Natural killer cell (primary cell): ENCODE results near the gene SIGLEC6. TPM values are rescaled to one million over a fixed set of nuclear protein-coding genes. Genes with fewer than 3 reads are reported as not detected.

Experiments used
- ATAC-seq, 3 donors: fragments of 150-1000 bp in 2 of 3; fragments of 200-7000 bp in 1 of 3; cut with Tn5 transposase; 1 replicate in 1 of 3; 2 replicates in 2 of 3; pipeline ENCODE4 v1.10.0; 2021; ENCODE audit warnings: mild to moderate bottlenecking in 2 of 3, moderate library complexity in 2 of 3
- DNase-seq, 2 donors: peaks; one replicate each; pipeline versions ENCODE4 v3.0.0 to v3.0.0-alpha.2; 2013 to 2021; ENCODE audit warnings: mixed read lengths in 1 of 2
- H3K27ac ChIP-seq: one replicate; pipeline ENCODE4 v1.5.1; 2013; ENCODE audit warnings: mild to moderate bottlenecking, low read length
- H3K27me3 ChIP-seq: one replicate; pipeline ENCODE4 v1.6.1; 2013; ENCODE audit warnings: low read length; ENCODE audit not compliant: control insufficient read depth, insufficient read depth
- H3K36me3 ChIP-seq: one replicate; pipeline ENCODE4 v1.6.1; 2013; ENCODE audit warnings: low read length; ENCODE audit not compliant: control insufficient read depth, insufficient read depth
- H3K4me1 ChIP-seq: one replicate; pipeline ENCODE4 v1.6.1; 2013; ENCODE audit warnings: low read length; ENCODE audit not compliant: control insufficient read depth, insufficient read depth
- H3K4me3 ChIP-seq: one replicate; pipeline ENCODE4 v1.5.1; 2013; ENCODE audit warnings: low read length
- H3K9me3 ChIP-seq: one replicate; pipeline ENCODE4 v1.6.1; 2013; ENCODE audit warnings: low read length; ENCODE audit not compliant: control insufficient read depth, insufficient read depth
- H3K27ac Mint-ChIP-seq, 2 donors: one replicate each; pipeline ENCODE4 v1.8.0; 2022; ENCODE audit warnings: mild to moderate bottlenecking in 2 of 2, mixed read lengths in 2 of 2, moderate library complexity in 1 of 2
- H3K27me3 Mint-ChIP-seq, 2 donors: one replicate each; pipeline ENCODE4 v1.8.0; 2022; ENCODE audit warnings: low read depth in 2 of 2, mixed read lengths in 2 of 2
- H3K36me3 Mint-ChIP-seq: one replicate; pipeline ENCODE4 v1.8.0; 2022; ENCODE audit warnings: mixed read lengths
- H3K4me1 Mint-ChIP-seq, 2 donors: one replicate each; pipeline ENCODE4 v1.8.0; 2022; ENCODE audit warnings: mixed read lengths in 2 of 2
- H3K4me3 Mint-ChIP-seq: one replicate; pipeline ENCODE4 v1.8.0; 2022; ENCODE audit warnings: mild to moderate bottlenecking, moderate library complexity, mixed read lengths
- H3K9me3 Mint-ChIP-seq, 2 donors: one replicate each; pipeline ENCODE4 v1.8.0; 2022; ENCODE audit warnings: mixed read lengths in 2 of 2
- WGBS: methylation state at CpG from one replicate; pipeline ENCODE4 v1.1.7; 2013; ENCODE audit warnings: missing lambda C conversion rate; ENCODE audit not compliant: insufficient coverage; 5-methylcytosine and 5-hydroxymethylcytosine counted together
- intact Hi-C: fragments of 100-400 bp; cut with micrococcal nuclease; formaldehyde crosslinking; loops from one replicate; pipeline ENCODE4 v1.14.2; 2022
- total RNA-seq, 4 donors: library from RNA; stranded (reverse); fragments of 120-200 nt in 1 of 4; gene quantifications; one replicate each; pipeline versions ENCODE4 v1.2.3 to v1.2.4, GENCODE V29; 2013 to 2022
- TF ChIP-seq, protein P1 (sequence below): fragments of 200-600 bp; IDR thresholded peaks from one replicate; pipeline ENCODE4 v1.8.0; 2022; ENCODE audit warnings: antibody characterized with exemption

Gene SIGLEC6
- total RNA-seq, 3 donors from 2014 or later (not counting 1 experiment from before 2014, with no cell fraction given), result 0.25 to 2.4 (median 0.59) TPM

DNA sequence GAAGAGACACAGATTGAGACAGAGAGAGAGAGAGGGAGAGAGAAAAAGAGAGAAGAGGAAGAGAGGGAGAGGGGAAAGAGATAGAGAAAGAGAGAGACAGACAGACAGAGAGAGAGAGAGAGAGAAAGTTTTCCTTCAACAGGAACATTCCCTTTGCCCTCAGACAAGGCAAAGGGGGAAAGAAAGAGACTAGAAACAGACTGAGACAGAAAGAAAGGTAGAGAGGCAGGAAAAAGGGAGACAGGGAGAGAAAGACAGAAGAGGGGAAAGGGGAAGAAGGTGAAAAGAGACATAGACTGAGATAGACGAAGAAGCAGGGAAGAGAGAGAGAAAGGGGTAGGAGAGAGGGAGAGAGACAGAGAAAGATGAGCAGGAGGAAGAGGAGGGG lies 21.1 kb upstream of the SIGLEC6 start:
- Histone ChIP-seq H3K36me3 (no peaks in the 10 kb centered on the region), H3K4me3 (no peak overlapping the region), H3K4me1 (peaks cover 31% of the 10 kb centered on the region), H3K27ac (no peak overlapping the region), H3K27me3 (no peaks in the 10 kb centered on the region), H3K9me3 (no peaks in the 10 kb centered on the region)
- WGBS, result 12% methylated on average over 1 of the region's 1 CpG
- TF ChIP-seq, protein P1, sequence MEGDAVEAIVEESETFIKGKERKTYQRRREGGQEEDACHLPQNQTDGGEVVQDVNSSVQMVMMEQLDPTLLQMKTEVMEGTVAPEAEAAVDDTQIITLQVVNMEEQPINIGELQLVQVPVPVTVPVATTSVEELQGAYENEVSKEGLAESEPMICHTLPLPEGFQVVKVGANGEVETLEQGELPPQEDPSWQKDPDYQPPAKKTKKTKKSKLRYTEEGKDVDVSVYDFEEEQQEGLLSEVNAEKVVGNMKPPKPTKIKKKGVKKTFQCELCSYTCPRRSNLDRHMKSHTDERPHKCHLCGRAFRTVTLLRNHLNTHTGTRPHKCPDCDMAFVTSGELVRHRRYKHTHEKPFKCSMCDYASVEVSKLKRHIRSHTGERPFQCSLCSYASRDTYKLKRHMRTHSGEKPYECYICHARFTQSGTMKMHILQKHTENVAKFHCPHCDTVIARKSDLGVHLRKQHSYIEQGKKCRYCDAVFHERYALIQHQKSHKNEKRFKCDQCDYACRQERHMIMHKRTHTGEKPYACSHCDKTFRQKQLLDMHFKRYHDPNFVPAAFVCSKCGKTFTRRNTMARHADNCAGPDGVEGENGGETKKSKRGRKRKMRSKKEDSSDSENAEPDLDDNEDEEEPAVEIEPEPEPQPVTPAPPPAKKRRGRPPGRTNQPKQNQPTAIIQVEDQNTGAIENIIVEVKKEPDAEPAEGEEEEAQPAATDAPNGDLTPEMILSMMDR, result no peak
- Mint-ChIP-seq H3K4me3 (no peak overlapping the region), H3K27me3 (peaks cover 30 to 52% of the 10 kb centered on the region in 2 donors), H3K9me3 (peaks cover 0 to 2% of the 10 kb centered on the region in 2 donors), H3K4me1 (peaks cover 28 to 40% of the 10 kb centered on the region in 2 donors), H3K36me3 (no peaks in the 10 kb centered on the region), H3K27ac (no peak overlapping the region)
- no peak for DNase-seq
- intact Hi-C loops, result no loop called here
- no peak for ATAC-seq

DNA sequence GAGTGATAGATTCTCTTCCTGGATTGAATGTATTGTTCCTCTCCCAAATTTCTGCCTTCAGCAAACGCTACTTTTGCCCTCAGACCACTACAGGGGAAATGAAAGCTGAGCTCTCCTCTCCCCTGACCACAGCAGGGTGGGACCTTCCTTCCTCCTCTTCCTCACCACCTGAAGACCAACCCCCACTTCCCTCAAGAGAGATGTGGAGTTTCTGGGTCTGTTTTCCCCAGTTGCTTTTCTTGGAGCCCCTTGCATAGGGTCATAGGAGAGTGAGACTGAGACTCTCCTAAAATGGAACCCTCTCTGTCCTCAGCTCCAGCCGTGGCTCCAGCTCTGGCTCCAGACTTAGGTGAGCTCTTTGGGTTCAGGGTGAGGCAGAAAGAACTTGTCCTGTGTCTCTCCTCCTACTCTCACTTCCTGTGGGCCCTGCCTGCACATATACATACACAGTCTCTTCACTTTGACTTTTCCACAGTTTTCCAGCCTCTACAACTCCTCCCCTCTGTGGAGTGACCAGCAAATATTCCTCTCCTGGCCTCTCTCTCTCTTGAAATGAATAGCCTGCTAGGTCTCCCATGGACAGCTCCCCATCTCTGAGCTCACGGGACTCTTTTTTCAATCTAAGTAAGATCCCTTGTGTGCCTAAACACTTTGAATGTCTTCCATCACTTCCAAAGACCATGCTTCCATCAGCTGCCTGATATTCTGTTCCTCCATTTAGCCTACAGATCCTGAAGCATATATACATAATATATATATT lies 20.4 kb upstream of the SIGLEC6 start:
- DNase-seq (no peak), ATAC-seq (no peak)
- WGBS, result 25% methylated on average over 2 of the region's 3 CpGs
- no peaks in the 10 kb centered on the region for H3K27me3 ChIP-seq
- no peaks in the 10 kb centered on the region for H3K36me3 Mint-ChIP-seq
- no peaks in the 10 kb centered on the region for H3K36me3 ChIP-seq
- peaks cover 0 to 2% of the 10 kb centered on the region in 2 donors for H3K9me3 Mint-ChIP-seq
- peak overlapping the region; percentile 35 for H3K4me3 Mint-ChIP-seq
- H3K27me3 Mint-ChIP-seq, result peaks cover 27 to 48% of the 10 kb centered on the region in 2 donors
- TF ChIP-seq, protein P1, result no peak
- H3K4me3 ChIP-seq, result peak overlapping the region; percentile 21
- H3K27ac ChIP-seq, result no peak overlapping the region
- H3K9me3 ChIP-seq, result no peaks in the 10 kb centered on the region
- intact Hi-C loops, result no loop called here
- peaks cover 38% of the 10 kb centered on the region for H3K4me1 ChIP-seq
- peaks cover 28 to 42% of the 10 kb centered on the region in 2 donors for H3K4me1 Mint-ChIP-seq
- H3K27ac Mint-ChIP-seq, result no peak overlapping the region

DNA sequence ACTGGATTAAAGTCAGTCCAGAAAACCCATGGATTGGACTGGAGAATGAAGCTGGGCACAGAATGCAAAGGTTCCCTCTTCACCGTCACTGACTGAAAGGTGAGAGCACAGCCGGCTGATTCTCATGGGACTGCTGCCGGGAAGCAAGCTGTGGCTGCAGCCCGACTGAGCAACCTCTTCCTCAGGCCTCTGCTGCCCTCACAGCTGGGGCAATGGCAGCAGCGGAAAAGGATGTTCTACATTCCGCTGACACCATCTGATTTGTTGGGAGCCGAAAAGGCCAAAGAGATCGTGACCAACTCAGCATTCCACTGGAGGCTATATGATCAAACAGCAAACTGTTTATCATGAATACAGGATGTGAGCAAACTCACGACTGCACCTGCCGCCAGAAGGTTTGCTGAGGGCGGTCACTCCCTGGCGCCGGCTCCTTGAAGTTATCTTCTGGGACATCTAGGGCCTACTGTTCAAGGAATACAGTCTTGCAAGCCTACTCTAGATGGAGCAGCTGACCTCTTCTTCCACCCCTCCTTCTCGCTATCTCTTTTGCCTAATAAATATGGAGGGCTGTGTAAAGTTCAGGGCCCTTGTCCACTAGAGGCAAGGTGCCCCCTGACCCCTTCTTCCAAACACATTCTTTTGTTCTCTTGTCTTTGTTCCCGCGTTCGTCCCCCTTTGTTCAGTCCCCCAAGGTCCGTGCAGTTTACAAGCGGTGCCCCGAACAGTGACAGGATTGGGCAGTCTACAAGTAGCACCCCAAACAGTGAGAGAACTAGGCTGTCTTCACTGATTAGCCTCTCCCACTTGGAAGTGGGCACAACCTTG lies 19.6 kb upstream of the SIGLEC6 start:
- Histone ChIP-seq H3K9me3 (no peaks in the 10 kb centered on the region), H3K36me3 (no peaks in the 10 kb centered on the region), H3K27me3 (no peaks in the 10 kb centered on the region), H3K4me3 (peak overlapping the region; percentile 21), H3K27ac (no peak overlapping the region), H3K4me1 (peaks cover 43% of the 10 kb centered on the region)
- peaks cover 28 to 49% of the 10 kb centered on the region in 2 donors for H3K4me1 Mint-ChIP-seq
- intact Hi-C loops, result no loop called here
- no peaks in the 10 kb centered on the region for H3K36me3 Mint-ChIP-seq
- H3K9me3 Mint-ChIP-seq, result peaks cover 0 to 2% of the 10 kb centered on the region in 2 donors
- TF ChIP-seq, protein P1, result no peak
- 75% methylated on average over 19 of the region's 20 CpGs for WGBS
- H3K27ac Mint-ChIP-seq, result no peak overlapping the region
- DNase-seq (no peak), ATAC-seq (no peak)
- peaks cover 20 to 40% of the 10 kb centered on the region in 2 donors for H3K27me3 Mint-ChIP-seq
- peak overlapping the region; percentile 0 for H3K4me3 Mint-ChIP-seq
